HG03066 (cell line): ENCODE results near the gene PRAC2.
"Not testable (repeated sequence)": the region's sequence is repeated elsewhere in the genome, so short reads cannot be mapped to it uniquely, and the experiment has no call there.

Experiments
- ATAC-seq: cut with Tn5 transposase; IDR thresholded peaks from one replicate; pipeline ENCODE4 v1.9.1; 2021; ENCODE audit warnings: low read depth; ENCODE audit not compliant: unreplicated experiment

PRAC2 gene

GRCh38 chr17:48722915-48723422 lies at the start of gene PRAC2:
PRAC2 (plus strand) TSS chr17:48723185; CDS start chr17:48724411, 1,226 bp downstream.
- no peak for ATAC-seq

- ATAC-seq: no peak
Observed at GRCh38 chr17:48676963-48677558, 45.9 kb upstream of the PRAC2 start.

- ATAC-seq: no peak
Observed at GRCh38 chr17:48678141-48678971, 44.6 kb upstream of the PRAC2 start.

GRCh38 chr17:48679385-48680096 lies 43.4 kb upstream of the PRAC2 start:
- no peak for ATAC-seq

- no peak for ATAC-seq
Observed at GRCh38 chr17:48681609-48682008, 41.4 kb upstream of the PRAC2 start.

GRCh38 chr17:48690655-48691054 lies 32.3 kb upstream of the PRAC2 start:
- ATAC-seq: no peak

GRCh38 chr17:48692049-48692448 lies 30.9 kb upstream of the PRAC2 start:
- ATAC-seq: no peak

- ATAC-seq: no peak
Observed at GRCh38 chr17:48693178-48693577, 29.8 kb upstream of the PRAC2 start.

- ATAC-seq: no peak
Observed at GRCh38 chr17:48701864-48702532, 21.0 kb upstream of the PRAC2 start.

GRCh38 chr17:48704361-48705248 lies 18.4 kb upstream of the PRAC2 start:
- ATAC-seq: no peak

- no peak for ATAC-seq
Observed at GRCh38 chr17:48711128-48711527, 11.9 kb upstream of the PRAC2 start.

- no peak for ATAC-seq
Observed at GRCh38 chr17:48715496-48716399, 7.2 kb upstream of the PRAC2 start.

GRCh38 chr17:48716549-48716948 lies 6.4 kb upstream of the PRAC2 start:
- ATAC-seq: not testable (repeated sequence)

GRCh38 chr17:48717367-48718226 lies 5.4 kb upstream of the PRAC2 start:
- ATAC-seq: no peak

GRCh38 chr17:48718227-48718760 lies 4.7 kb upstream of the PRAC2 start:
- no peak for ATAC-seq

- no peak for ATAC-seq
Observed at GRCh38 chr17:48718761-48719641, 4.0 kb upstream of the PRAC2 start.
